Upper lobe of right lung (tissue), 1 donor: Measurements from ENCODE around the gene CLK4. TPM values are rescaled to one million over a fixed set of nuclear protein-coding genes. Genes with fewer than 3 reads are reported as not detected.

Experiments used
- ATAC-seq: fragments of 200-7000 bp; cut with Tn5 transposase; one replicate; pipeline ENCODE4 v1.9.1; 2020; ENCODE audit warnings: mild to moderate bottlenecking, moderate library complexity
- DNase-seq: peaks from one replicate; pipeline ENCODE4 v3.0.0-alpha.2; 2020
- H3K27ac ChIP-seq: fragments of 200-600 bp; one replicate; pipeline ENCODE4 v1.8.0; 2022
- H3K27me3 ChIP-seq: fragments of 200-600 bp; one replicate; pipeline ENCODE4 v1.8.0; 2022; ENCODE audit warnings: mild to moderate bottlenecking
- H3K36me3 ChIP-seq: fragments of 200-600 bp; one replicate; pipeline ENCODE4 v1.8.0; 2022
- H3K4me1 ChIP-seq: fragments of 200-600 bp; one replicate; pipeline ENCODE4 v1.8.0; 2022
- H3K4me3 ChIP-seq: fragments of 200-600 bp; one replicate; pipeline ENCODE4 v1.8.0; 2022; ENCODE audit warnings: mild to moderate bottlenecking
- H3K9me3 ChIP-seq: fragments of 200-600 bp; one replicate; pipeline ENCODE4 v1.8.0; 2022
- CTCF ChIP-seq: fragments of 200-600 bp; IDR thresholded peaks from one replicate; pipeline ENCODE4 v1.8.0; 2022; ENCODE audit warnings: antibody characterized with exemption
- intact Hi-C: fragments of 100-400 bp; cut with DNase I; formaldehyde crosslinking; loops from one replicate; pipeline ENCODE4 v1.11.0; 2022
- total RNA-seq: library from RNA; stranded (reverse); fragmentation: NEBNext Ultra II Directional; extraction: Animal tissue kit (Norgen Biotek cat#: 25700); gene quantifications from one replicate; pipeline ENCODE4 v1.2.1, GENCODE V29; 2021
- donor health status: DM: no; HTN: yes; CAD: no; lungs with severe emphysema.

Gene CLK4
- total RNA-seq, 1 donor from 2014 or later = 35.4 TPM

GRCh38 chr5:178577376-178577839 is 49.4 kb downstream of the CLK4 start:
- Histone ChIP-seq H3K4me1 (no peaks in the 10 kb centered on the region), H3K9me3 (no peaks in the 10 kb centered on the region), H3K27ac (no peak overlapping the region), H3K4me3 (no peak overlapping the region), H3K36me3 (no peaks in the 10 kb centered on the region), H3K27me3 (peaks cover 31% of the 10 kb centered on the region)
- TF ChIP-seq CTCF = no peak
- intact Hi-C loops = no loop called here
- DNase-seq (no peak), ATAC-seq (peak; percentile 7)

GRCh38 chr5:178576591-178577351 is 50.1 kb downstream of the CLK4 start:
- no peak for TF ChIP-seq CTCF
- Histone ChIP-seq H3K27me3 (peaks cover 31% of the 10 kb centered on the region), H3K36me3 (no peaks in the 10 kb centered on the region), H3K9me3 (no peaks in the 10 kb centered on the region), H3K4me3 (peak overlapping the region; percentile 26), H3K27ac (no peak overlapping the region), H3K4me1 (no peaks in the 10 kb centered on the region)
- ATAC-seq (peak; percentile 28), DNase-seq (no peak)
- intact Hi-C loops = no loop called here

DNA sequence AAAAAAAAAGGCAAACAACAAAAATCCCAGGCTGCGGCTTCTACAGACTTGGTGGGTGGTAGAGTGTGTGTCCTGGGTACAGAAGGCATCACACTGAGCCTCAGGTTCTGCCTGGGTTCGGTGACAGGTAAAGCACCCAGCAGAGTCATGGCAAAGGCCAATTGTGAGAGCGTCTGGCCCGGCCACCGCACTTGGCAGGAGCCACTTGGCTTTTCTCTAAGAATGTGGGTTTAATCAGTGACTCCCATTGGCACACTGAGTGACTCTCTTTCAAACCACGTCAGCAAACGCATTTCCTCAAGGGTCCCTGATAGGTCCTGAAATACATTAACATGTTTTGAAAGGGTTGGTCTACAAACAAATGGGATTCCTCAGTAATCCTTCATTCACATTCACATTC is 53.6 kb downstream of the CLK4 start:
- Histone ChIP-seq H3K27me3 (peaks cover 31% of the 10 kb centered on the region), H3K36me3 (no peaks in the 10 kb centered on the region), H3K4me3 (no peak overlapping the region), H3K9me3 (no peaks in the 10 kb centered on the region), H3K4me1 (no peaks in the 10 kb centered on the region), H3K27ac (no peak overlapping the region)
- DNase-seq (no peak), ATAC-seq (no peak)
- no peak for TF ChIP-seq CTCF
- intact Hi-C loops = no loop called here

GRCh38 chr5:178572617-178573016 is 54.2 kb downstream of the CLK4 start:
- no peaks in the 10 kb centered on the region for H3K36me3 ChIP-seq
- peaks cover 27% of the 10 kb centered on the region for H3K27me3 ChIP-seq
- intact Hi-C loops = no loop called here
- H3K4me3 ChIP-seq = no peak overlapping the region
- TF ChIP-seq CTCF = no peak
- DNase-seq = no peak
- ATAC-seq = no peak
- no peaks in the 10 kb centered on the region for H3K4me1 ChIP-seq
- H3K27ac ChIP-seq = no peak overlapping the region
- no peaks in the 10 kb centered on the region for H3K9me3 ChIP-seq

GRCh38 chr5:178569485-178569884 is 57.4 kb downstream of the CLK4 start:
- DNase-seq = no peak
- intact Hi-C loops = no loop called here
- ATAC-seq = no peak

More at GRCh38 chr5:178569485-178569884, 57.4 kb downstream of the CLK4 start:
- no peak for TF ChIP-seq CTCF
- Histone ChIP-seq H3K27me3 (no peaks in the 10 kb centered on the region), H3K4me3 (no peak overlapping the region), H3K4me1 (no peaks in the 10 kb centered on the region), H3K27ac (no peak overlapping the region), H3K36me3 (no peaks in the 10 kb centered on the region), H3K9me3 (no peaks in the 10 kb centered on the region)
